CD4-positive, alpha-beta T cell treated with Interleukin-15 for 1 hour (primary cell): ENCODE measurements around the gene DDC.
"Not testable (repeated sequence)": the region's sequence is repeated elsewhere in the genome, so short reads cannot be mapped to it uniquely, and the experiment has no call there.

ENCODE experiments used
- DNase-seq: peaks from one replicate; pipeline ENCODE4 v3.0.0-alpha.2; 2020

The DDC gene

DNA sequence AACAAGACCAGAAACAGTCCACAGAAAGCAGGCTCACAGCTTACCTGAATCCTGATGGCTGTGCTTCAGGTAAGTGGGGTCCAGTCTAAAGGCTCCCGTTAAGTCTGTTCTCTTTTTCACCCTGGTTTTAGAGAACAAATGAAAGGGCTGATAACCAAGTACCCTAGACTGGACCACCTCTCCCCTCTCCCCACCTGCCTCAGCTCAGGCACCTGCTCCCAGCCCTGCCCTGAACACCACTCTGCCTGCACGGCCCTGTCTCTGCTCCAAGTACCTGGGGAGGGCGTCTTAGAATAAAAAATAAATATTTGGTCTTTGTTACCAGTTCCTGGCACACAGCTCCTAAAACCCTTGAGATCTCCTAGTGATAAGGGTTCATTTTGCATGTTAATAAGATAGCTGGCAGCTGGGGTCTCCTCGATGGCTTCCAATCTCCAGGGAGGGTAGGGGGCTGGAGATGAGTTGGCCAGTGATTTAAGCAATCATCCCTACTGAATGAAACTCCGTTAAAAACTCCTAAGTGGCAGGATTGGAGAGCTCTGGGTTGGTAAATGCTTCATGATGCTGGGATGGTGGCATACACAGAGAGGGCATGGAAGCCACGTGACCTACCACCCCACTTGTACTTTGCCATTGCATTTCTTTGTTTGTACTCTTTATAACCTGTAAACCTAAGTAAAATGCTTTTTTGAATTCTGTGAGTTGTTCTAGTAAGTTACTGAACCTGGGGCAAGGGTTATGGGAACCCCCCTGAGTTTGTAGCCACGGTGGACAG, 85.3 kb downstream of the DDC start:
- no peak for DNase-seq

DNA sequence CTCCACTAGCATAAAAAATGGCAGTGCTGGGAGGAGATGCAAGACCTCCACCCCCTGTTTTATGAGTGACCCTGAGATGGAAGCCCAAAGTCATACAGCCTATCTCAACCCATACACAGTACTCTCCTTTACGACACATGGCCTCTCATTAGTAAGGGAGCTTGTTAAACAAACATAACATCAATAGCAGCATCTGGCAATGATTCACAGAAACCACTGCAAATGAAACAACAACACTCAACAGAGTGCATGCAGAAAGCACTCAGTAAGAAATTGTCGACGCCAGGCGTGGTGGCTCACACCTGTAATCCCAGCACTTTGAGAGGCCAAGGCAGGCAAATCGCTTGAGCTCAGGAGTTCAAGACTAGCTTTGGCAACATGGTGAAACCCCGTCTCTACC, 87.6 kb downstream of the DDC start:
- DNase-seq, result no peak

DNA sequence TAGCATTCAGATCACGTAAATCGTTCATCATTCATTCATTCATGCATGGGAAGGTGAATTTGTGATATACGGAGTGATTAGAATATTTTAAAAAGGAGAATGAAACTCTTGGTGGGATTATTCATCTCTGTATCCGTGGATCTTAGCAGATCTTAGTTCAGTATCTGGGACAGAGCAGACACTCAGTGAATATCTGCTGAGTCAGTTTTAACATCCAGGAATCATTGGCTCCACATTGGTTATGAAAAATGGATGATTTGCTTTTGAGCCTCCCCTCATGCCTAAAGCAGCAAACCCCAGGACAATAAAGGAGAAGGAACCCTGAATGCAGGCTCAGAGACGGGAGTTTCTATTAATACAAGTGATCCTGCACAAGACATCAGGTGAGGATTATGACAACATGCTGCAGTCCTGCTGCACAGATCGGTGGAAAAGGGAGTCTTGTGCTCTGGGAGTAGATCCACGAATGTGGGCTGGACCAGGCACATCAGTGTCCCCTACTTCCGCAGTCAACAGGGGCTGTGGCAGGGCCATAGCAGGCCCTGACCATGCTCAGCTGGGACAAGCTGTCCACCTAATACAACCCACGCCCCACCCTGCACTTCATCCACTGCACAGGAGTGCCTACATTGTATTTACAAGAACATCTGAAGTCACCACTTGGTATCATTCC, 88.1 kb downstream of the DDC start:
- DNase-seq, result no peak

DNA sequence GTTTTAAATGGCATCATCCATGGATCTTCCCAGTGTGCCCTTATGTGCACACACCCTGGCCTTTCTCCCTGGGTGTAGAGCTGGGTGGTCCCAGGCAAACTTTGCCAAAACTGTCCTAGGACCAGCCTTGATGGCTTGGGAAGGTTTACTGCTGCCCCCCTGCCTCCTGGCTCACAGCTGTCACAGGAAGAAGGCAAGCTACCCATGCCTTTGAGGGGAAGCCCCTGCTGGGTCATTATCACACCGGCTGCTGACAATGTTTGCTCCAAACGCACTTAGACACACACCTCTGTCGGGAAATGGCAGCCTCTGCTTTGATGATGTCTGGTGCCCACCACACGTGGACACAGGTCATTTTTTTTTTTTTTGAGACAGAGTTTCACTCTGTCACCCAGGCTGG, 89.9 kb downstream of the DDC start:
- DNase-seq, result no peak

DNA sequence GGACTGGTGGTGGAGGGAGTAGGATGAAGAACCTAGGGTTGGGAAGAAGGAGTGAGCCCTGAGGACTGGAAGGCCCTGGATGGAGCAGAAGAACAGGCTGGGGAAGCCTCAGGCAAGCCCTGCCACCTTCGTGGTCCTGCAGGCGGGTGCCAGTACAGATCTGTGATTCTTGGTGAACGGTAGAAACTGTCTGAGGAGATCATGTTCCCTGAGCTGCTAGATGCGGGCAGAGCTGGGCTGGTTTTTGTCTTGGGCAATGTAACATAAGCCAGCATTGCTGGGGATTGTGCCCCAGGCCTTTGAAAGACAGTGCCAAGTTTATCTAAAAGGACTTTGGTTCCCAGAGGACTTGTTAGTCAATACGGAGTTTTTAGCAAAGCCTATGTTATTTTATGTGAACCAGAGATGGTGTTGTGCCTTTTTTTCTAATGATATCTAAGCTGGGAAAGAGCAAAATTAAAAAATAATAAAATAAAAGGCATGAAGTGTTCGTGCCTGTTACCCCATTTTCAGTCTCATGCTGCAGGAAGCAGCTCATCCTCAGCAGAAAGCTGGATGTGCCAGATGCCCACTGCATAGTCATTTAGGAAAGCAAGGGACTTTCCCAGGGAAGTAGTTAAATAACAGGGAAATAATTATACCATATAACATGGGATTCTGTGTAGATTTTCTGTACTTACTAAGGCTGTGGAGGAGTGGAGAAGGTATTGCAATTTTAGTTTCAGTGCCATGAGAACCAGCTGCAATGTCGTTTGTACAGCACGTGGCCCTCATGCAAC, 90.6 kb downstream of the DDC start:
- no peak for DNase-seq

DNA sequence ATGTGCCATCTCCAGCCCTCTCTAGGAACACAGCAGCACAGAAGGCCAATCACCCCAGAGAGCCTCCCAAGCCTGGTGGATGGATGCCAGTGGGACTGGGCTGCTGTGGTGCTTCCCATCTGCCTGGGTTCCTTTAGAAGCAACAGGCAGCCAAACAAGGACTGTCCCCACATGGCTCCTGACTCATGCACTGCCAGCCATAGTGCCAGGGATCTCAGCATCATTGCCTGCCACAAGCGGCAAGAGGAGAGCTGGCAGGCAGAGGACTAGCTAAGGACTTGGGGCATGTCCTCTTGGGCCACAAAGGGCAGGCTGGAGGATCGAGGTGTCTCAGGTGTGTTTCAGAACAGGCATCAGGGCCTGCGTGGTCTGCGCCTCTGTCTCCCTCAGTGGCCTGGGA, 91.7 kb downstream of the DDC start:
- no peak for DNase-seq

DNA sequence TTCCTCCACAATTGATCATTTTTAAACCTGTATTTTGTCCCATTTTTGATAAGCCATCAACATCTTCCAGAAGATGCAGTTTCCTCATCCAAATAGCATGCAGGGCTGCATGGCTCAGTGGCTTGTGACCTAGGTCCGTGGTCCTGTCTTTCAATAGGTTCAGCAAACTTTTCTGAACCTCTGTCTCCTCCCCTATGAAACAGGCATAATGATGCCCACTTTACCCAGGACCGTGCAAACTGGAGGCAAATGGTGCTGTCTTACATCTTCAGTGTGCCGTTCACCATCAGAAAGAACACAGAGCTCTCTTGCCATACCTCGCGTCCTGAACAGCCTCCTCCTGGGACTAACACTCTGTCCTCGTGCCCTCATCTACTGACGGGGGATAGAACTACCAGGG, 92.8 kb downstream of the DDC start:
- DNase-seq, result no peak

DNA sequence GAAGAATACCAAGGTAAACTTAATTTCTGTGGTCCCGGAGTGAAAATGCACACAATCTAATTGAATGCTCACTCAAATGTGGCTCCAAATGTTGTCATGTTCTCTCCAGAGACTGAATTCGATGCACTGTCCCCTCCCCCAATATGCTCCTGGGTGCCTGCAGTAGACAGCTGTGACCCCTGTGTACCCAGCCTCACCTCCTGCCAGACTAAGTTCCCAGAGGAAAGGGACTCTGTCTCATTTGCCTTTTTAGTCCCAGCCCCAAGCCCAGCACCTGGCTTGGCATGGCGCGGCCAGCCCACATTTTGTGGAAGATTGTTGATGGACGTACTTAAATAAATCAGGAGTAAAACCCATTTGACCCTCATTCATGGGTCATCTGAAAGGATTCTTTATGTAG, 93.2 kb downstream of the DDC start:
- DNase-seq, result no peak

DNA sequence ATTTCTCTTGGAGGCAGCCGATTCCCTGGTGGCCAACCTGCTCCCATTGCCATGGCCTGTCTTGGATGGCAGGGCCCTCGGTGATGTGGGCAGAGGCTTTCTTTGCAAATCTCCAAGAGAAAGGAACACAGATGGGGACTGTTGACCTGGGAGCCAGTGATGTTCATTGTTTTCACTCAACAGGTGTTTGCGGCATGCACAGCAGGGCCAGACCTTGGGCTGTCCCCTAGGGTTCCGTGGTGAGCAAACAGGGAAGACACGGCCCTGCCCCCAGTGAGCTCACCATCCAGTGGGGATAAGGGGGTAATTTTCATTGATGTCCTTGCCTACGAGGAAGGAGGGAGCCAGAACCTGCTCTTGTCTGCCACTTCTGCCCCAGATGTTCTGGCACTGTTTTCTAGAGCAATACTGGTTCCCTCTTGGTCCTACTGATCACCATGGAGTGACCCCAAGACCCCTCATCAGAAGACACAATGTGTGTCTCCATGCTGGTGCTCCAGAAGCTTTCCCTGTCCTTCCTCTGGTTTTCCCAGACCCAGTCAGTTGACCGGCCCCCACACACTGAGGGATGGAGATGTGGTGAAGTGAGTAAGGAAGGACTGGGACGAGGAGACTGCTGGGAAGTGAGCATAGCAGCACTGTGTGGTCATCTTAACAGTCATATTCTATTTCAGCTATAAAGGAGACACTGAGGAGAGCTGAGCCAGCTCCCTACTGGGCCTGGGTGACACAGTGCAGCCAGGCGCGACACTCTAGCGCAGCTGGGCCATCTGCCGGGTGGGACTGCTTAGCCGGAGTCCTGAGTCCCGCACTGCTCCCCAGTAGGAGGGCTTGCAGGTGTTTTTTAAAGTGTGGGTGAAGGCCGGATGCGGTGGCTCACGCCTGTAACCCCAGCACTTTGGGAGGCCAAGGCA, 94.7 kb downstream of the DDC start:
- no peak for DNase-seq

DNA sequence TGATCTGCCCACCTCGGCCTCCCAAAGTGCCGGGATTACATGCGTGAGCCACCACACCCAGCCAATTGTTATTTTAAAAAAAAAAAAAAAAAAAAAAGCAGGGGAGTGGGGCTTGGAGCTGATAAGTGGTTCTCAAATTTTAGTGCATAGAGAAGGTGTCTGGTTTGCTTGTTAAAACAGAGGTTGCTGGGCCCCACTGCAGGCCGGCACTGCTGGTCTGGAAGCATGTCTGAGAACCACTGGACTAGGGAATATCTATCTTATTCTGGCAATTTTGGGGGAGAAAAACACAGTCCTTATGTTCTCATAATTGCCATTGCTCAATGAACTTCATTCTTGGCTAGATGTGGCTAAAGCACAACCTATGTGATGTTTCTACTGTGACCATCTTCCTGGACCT, 96.0 kb downstream of the DDC start:
- DNase-seq, result no peak

DNA sequence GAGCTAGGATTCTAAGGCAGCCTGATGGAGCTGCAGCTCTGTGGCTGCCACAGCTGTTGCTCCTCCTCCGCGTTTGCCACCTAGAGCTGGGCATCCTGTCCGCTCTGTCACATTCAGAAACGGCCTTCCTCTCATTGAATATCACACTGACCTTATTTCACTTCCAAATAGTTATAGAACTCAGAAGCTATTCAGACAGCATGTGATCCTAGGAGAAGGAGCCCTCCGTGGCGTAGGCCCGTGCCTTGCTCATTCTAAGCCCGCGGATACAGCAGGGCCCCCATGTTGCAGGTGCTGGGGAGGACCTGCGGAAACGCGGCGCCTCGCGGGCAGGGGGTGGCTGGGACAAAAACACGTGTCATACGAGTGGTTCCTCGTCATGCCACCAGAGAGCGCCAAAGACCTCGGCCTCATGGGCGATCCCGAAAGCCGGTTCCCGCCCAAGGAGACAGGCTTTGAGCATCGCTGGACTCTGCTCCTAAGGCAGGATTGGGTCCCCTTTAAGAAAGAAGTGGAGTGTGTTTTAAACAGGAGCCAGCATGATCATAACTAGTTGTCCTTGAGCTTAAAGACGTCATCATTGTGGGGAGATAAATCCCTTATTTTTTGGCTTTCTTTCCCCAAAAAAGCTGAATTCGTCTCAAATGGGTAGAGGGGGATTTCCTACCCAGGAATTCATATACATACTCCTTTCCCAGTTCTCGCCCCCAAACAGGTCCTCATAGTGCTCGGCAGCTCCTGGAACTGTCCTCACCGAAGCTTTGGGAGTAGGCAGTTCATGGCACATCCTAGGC, 97.2 kb downstream of the DDC start:
- peak; percentile 74 for DNase-seq

DNA sequence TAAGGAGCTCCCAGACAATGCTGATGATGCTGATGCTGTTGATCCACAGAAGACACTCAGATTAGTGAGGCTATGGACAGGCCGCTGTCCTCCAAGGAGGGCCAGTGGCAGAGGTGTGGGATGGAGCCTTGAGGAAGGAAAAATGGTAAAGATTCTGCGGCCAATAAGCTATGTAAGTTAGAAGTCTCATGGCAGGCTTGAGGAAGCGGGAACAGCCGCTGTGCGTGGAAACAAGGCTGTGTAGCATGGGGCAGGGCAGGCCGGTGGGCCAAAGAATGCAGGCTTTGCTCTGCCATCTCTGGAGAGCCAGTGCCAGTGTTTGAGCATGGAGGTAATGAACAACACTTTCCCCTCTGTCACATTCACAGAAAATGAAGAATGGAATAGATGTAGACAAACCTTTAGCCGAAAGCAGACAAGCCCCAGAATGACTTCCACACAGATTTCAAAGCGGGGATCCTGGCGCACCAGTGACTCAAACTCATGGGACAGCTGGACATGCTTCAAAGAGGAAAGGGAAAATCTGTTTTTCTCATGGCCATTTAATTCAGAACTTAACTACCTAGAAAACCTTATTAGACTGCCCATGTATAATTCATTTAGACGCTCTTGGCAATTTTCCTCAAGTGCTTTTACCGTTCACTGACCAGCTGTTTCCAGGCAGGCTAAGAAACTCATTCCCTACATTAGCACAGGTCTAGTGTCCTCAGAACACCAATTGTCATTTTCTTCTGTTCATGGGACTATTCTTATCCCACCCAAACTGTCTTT, 98.2 kb downstream of the DDC start:
- DNase-seq, result no peak

DNA sequence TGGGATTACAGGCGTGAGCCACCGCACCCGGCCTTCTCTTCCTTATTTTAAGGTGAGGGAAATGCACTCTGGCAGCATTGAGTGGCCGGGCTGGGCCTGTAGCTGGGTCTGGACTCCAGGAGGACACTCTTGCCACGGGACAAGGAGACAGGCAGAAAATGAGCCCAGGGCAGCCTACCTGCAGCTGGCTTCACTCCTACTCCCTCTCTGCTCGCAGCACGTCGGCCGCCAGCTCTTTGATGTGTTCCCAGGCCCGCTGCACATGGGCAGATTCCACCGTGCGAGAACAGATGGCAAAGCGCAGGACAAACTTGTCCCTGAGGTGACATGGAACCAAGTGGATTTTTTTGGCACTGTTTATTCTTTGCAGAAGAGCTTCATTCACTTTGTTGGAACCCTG, 102.2 kb downstream of the DDC start:
- DNase-seq, result no peak

DNA sequence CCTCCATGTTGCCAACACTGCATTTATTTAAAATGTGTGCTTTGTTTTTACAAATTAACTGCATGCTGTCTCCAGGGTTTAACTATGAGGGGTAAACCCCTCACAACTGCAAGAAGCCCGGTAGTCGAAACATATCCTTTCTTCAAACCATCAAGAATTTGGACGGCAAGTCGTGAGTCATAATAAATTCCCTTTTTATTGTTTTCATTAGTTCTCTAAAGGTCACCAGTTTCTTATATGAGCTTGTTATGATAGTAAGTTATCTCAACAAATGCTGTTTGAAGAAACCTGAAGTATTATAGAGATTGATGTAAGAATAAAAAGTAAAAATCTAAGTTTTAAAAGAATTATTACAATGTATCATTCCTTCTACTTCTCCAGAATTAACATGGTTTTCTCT, 102.8 kb downstream of the DDC start:
- no peak for DNase-seq

DNA sequence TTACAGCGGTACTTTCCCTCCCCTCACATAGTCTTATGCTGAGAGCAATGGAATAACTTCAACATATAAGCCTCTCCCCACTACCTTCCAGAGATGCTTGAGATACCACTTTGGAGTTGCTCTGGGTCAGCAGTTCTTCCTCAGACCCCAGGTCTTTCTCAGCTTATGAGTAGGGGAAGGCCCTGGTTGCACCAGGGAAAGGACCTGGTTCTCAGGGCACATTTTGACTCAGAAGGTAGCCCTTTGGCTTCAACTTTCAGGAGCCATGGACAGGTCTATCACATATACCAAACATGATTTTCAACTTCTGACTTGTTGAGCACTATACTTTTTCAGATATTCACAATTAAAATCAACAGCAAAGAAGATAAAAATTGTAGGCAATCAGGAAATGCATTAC, 103.5 kb downstream of the DDC start:
- DNase-seq, result no peak

DNA sequence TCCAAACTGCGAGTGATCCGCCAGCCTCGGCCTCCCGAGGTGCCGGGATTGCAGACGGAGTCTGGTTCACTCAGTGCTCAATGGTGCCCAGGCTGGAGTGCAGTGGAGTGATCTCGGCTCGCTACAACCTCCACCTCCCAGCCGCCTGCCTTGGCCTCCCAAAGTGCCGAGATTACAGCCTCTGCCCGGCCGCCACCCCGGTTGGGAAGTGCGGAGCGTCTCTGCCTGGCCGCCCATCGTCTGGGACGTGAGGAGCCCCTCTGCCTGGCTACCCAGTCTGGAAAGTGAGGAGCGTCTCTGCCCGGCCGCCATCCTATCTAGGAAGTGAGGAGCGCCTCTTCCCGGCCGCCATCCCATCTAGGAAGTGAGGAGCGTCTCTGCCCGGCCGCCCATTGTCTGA, 106.0 kb downstream of the DDC start:
- not testable (repeated sequence) for DNase-seq

DNA sequence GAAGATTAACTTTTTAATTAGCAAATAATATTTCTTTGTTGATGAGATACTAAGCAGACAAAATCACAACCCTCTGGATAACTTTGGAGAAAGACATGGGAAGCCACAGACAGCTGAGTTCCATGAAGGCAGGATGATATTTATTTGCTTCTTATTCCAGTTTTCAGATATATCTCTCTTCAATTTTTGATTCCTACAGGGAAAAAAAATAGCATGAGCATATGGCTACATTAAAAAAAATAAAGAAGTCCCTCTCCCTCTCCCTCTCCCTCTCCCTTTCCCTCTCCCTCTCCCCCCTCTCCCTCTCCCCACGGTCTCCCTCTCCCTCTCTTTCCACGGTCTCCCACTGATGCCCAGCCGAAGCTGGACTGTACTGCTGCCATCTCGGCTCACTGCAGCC, 106.6 kb downstream of the DDC start:
- not testable (repeated sequence) for DNase-seq

DNA sequence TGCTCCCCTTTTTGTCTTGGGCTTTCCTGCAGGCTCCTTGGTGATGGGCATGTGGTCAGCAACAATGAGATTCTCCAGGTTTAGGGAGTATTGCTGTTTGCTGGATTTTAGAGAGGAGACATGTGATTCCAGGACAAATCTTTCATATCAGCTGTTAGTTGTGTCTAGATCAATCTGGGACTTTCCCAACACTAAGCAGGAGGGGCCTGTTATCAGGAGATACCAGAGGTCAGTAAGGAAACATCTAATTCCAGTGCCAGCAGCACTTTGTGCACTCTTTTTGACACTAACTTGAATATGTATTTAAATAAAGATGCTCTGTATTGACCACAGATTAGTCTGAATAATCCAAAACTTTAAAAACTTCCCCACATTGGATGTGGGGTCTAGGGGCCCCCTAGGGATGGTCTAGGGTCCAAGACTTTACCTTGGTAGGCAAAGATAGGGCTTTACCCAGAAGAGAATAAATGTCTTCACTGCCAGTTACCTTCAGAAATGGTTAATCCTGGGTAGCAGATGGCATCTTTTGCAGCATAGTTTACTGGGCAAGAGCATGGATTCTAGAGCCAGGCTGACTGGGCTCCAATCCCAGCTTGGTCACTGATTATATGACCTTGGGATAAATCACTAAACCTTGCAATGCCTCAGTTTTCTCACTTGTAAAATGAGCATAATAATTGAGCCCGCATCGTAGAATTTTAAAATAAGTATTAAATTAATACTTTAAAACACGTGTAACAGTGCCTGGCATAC, 108.7 kb downstream of the DDC start:
- no peak for DNase-seq

DNA sequence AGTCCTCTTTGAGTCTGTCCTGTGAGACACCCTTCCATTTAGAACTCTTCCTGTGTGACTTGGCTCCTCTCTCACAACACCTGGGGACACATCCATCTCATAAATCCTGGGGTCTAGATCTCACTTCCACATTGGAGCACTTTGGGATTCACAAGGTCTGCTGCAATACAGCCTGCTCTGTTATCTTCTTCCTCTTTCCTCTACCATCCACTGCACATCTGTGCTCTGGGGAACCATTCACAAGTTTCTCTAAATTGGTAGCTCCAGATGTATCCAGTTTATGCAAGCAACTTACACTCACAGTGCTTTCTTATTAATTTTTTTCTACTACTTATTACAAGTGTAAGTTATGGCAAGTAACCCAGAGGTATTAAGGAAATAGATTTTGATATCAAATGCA, 109.5 kb downstream of the DDC start:
- DNase-seq, result no peak

DNA sequence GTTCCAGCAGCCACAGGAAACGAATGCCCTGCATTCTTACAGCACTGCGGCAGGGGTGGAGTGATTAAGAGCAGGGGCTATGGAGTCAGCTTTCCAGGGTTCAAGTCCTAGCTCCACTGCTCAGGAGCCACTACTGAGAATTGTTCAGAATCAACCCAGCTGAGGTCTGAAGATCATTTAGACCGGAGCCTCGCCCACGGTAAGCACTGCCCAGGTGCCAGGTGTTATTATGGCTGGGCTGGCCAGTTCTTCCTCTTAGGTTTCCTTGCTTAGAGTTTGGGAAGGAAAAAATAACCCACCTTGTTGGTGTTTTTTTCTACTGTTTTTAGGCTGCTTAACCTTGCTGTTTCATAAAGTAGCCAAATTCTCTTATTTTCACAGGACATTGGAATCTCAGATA, 110.2 kb downstream of the DDC start:
- DNase-seq, result no peak
